Measurements from ENCODE around the gene TRIP10. TPM values are rescaled to one million over a fixed set of nuclear protein-coding genes. Genes with fewer than 3 reads are reported as not detected.
A peak's percentile ranks its signal among the peaks of the same experiment; 100 is the strongest.

TRIP10 gene
- polyA plus RNA-seq, 5 donors: 90.7 to 113 (median 98.9) TPM

GRCh38 chr19:6710273-6711077 is 29.0 kb upstream of the TRIP10 start:
- no peak for DNase-seq

GRCh38 chr19:6711078-6711361 is 28.5 kb upstream of the TRIP10 start:
- no peak for DNase-seq

- no peak for DNase-seq
These were observed 27.9 kb upstream of the TRIP10 start for GRCh38 chr19:6711605-6712004.

DNA sequence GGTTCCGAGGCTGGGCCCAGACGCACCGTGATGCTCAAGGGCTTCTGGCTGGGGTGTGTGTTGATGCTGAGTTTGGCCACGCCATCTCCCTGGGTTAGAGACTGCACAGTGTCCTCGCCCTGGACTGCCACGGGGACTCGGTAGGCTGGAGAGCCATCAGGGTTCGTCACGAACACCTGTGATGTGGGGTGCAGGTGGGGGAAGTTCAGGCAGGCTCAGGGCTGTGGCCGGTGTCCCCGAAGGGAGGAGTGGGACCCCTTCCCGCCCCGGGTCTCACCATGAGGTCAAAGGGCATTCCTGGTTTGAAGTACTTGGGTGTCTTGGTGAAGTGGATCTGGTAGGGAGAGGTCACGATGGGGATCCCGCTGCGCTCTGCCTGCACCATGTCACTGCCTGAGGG is 27.2 kb upstream of the TRIP10 start:
- no peak for DNase-seq

- DNase-seq: no peak
These were observed 26.5 kb upstream of the TRIP10 start for GRCh38 chr19:6712692-6713670.

- no peak for DNase-seq
These were observed 25.4 kb upstream of the TRIP10 start for GRCh38 chr19:6713773-6714692.

GRCh38 chr19:6714749-6715555 is 24.5 kb upstream of the TRIP10 start:
- no peak for DNase-seq

- no peak for DNase-seq
These were observed 22.9 kb upstream of the TRIP10 start for GRCh38 chr19:6716610-6716970.

DNA sequence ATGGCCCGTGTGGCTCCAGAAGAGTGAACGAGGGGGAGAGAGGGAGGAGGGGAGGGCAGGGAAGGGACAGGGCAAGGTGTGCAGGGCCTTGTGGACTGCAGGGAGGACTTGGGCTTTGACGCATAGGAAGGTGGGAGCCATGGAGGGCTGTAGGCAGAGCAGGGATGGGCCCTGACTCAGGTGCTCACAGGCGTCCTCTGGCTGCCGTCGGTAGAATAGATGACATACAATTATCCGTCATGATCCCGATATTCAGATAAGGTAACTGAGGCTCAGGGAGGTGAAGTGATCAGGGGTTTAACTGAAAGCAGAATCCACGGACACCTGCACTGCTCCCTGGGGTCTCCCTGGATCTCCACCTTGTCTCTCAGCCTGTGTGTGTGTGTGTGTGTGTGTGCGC is 22.4 kb upstream of the TRIP10 start:
- DNase-seq: no peak

- no peak for DNase-seq
These were observed 22.0 kb upstream of the TRIP10 start for GRCh38 chr19:6717441-6717971.

DNA sequence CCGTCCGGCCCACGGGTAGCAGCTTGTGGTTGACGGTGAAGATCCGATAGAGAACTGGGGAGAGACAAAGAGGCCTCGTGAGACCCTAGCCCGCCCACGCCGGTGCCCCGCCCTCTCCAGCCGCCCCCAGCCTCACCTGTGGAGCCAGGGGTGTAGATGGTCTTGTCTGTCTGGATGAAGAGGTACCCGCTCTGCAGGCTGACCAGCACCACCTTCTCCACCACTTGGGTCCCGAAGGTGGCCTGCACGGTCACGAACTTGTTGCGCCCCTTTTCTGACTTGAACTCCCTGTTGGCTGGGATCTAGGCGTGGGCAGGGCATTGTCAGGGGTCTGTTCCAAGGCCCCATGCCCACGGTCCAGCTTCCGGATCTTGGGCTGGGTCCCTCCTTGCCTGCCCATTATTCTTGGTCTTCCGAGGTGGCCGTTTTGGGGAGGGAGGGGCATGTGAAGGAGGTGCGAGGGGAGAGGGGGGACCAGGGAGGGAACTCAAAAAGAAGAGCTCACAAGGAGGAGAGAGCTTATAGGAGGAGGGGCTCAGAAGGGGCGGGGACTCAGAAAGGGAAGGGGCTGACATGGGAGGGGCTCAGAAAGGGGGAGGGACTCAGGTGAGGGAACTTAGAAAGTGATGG is 21.3 kb upstream of the TRIP10 start:
- no peak for DNase-seq

GRCh38 chr19:6718741-6719539 is 20.5 kb upstream of the TRIP10 start:
- no peak for DNase-seq

DNA sequence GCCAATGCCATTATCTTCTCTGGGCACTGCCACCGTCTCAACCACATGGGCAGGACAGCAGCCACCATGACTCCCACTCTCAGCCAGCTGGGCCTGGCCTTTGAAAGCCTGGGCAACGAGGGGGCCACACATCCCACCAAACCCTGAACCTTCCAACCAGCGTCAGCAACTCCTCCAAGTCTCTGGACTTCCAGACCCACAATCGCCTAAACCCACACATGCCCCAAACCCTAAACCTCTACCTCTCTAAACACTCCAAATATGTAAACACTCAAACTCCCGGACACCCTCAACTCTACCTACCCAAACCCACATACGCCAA is 20.0 kb upstream of the TRIP10 start:
- no peak for DNase-seq

DNA sequence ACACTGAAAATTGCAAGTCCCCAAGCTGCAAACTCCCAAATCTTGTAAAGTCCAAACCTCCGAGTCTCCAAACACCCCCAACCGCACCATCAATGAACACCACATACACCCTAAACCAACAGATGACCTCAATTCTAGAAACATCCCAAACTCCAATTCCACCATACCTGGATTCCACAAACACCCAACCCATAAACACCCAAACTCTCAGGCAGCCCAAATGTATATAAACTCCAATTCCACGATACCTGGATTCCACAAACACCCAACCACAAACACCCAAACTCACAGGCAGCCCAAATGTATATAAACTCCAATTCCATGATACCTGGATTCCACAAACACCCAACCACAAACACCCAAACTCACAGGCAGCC is 19.5 kb upstream of the TRIP10 start:
- DNase-seq: no peak

- DNase-seq: peak in 1 of 2 donors; percentile 27
These were observed 18.9 kb upstream of the TRIP10 start, which contains the start of gene C3 for GRCh38 chr19:6720369-6721137. Gene C3, minus strand, starts transcription at chr19:6720650. Its CDS starts 61 bp downstream, at chr19:6720589.

DNA sequence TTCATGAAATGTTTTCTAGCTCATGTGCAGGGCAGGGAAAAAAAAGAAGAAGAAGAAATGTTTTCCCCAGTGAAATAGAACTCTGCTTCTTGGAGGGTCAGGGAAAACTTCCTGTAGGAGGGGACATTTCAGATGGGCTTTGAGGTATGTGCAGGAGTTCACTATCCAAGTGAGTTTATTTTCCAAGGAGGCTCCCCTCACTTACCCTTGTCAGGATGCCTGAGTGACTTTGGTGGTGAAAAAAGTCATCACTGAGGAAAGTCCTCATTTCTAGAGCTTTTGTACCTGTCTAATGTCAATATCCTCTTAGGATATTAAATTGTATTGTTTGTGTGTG is 18.4 kb upstream of the TRIP10 start:
- DNase-seq: no peak

- no peak for DNase-seq
These were observed 17.7 kb upstream of the TRIP10 start for GRCh38 chr19:6721773-6722172.

DNA sequence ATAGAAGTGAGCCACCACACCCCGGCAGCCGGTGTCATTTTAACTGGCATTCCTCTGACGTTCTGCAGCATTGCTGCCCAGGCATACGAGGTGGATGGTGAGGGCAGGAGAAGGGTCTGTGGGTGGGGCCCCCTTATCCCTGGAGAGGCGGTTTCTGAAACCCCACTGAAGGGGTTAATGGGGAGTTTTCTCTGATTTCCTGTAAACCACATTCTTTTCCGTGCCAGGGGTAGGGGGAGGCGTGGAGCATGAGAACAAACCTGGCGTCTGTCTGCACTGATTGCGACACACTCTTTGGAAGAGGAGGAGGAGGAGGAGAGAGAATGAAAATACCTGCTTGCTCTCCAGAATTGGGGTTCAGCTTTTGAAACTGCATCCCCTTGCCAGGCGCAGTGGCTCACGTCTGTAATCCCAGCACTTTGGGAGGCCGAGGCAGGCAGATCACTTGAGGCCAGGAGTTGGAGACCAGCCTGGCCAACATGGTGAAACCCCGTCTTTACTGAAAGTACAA is 16.3 kb upstream of the TRIP10 start:
- peak; percentile 63 to 72 for DNase-seq

DNA sequence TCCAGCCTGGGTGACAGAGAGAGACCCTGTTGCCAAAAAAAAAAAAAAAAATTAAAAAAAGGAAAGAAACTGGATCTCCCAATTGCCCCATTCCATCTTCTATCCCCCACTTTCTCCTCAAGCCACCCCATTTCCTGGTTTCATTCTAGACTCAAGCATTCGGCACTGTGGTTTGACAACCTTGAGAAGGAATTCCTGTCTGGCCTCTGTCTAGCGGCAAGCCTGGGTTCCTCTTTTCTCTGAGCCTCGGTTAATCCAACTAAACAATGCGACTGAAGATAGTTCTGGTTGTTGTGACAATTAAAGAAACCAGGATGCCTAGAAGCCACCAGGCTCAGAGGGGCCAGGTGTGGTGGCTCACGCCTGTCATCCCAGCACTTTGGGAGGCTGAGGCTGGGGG is 15.7 kb upstream of the TRIP10 start:
- DNase-seq: no peak
